DOHH2 (cell line): Measurements from ENCODE around the gene UPF1.

ENCODE experiments used
- H3F3A ChIP-seq: fragments of 200-600 bp; sonication (generic), shearing (Covaris generic); 2 replicates; pipeline ENCODE4 v1.6.0; 2016; ENCODE audit warnings: antibody characterized with exemption, mild to moderate bottlenecking; ENCODE audit not compliant: control insufficient read depth, insufficient read depth
- H3K27ac ChIP-seq: fragments of 200-600 bp; sonication (generic); 2 replicates; pipeline ENCODE4 v1.5.1; 2014; ENCODE audit warnings: low read depth, mild to moderate bottlenecking, low read length, moderate library complexity
- H3K27me3 ChIP-seq: fragments of 200-600 bp; sonication (generic); 2 replicates; pipeline ENCODE4 v1.6.1; 2014; ENCODE audit warnings: mild to moderate bottlenecking, low read length, mixed read lengths; ENCODE audit not compliant: control insufficient read depth
- H3K36me3 ChIP-seq: fragments of 200-600 bp; sonication (generic); 2 replicates; pipeline ENCODE4 v1.6.1; 2014; ENCODE audit warnings: mild to moderate bottlenecking, low read length, moderate library complexity, mixed read lengths; ENCODE audit not compliant: control insufficient read depth
- H3K4me1 ChIP-seq: fragments of 200-600 bp; sonication (generic); 2 replicates; pipeline ENCODE4 v1.6.1; 2014; ENCODE audit warnings: mild to moderate bottlenecking, low read length, mixed read lengths; ENCODE audit not compliant: control insufficient read depth
- H3K4me2 ChIP-seq: fragments of 200-600 bp; sonication (generic); 2 replicates; pipeline ENCODE4 v1.6.0; 2014; ENCODE audit warnings: mild to moderate bottlenecking, low read length, moderate library complexity
- H3K4me3 ChIP-seq: fragments of 200-600 bp; sonication (generic); 2 replicates; pipeline ENCODE4 v1.5.1; 2014; ENCODE audit warnings: mild to moderate bottlenecking, low read length, mixed read lengths
- H3K79me2 ChIP-seq: fragments of 200-600 bp; sonication (generic); 2 replicates; pipeline ENCODE4 v1.6.1; 2014; ENCODE audit warnings: mild to moderate bottlenecking, low read length, mixed read lengths; ENCODE audit not compliant: control insufficient read depth
- H3K9me2 ChIP-seq: fragments of 200-600 bp; sonication (generic); replicated peaks from 2 replicates; pipeline ENCODE4 v1.6.1; 2014; ENCODE audit warnings: mild to moderate bottlenecking, low read length, mixed read lengths; ENCODE audit not compliant: control insufficient read depth
- H3K9me3 ChIP-seq: fragments of 200-600 bp; sonication (generic); 2 replicates; pipeline ENCODE4 v1.6.1; 2014; ENCODE audit warnings: antibody characterized with exemption, low read length, mixed read lengths; ENCODE audit not compliant: control insufficient read depth, insufficient read depth
- H4K20me1 ChIP-seq: fragments of 200-600 bp; sonication (generic); 2 replicates; pipeline ENCODE4 v1.6.0; 2014; ENCODE audit warnings: low read depth, mild to moderate bottlenecking, antibody characterized with exemption, low read length, moderate library complexity; ENCODE audit not compliant: control insufficient read depth, insufficient read depth
- CTCF ChIP-seq: fragments of 200-600 bp; sonication (generic); IDR thresholded peaks from one replicate; pipeline ENCODE4 v1.5.1; 2014; ENCODE audit warnings: antibody characterized with exemption, mild to moderate bottlenecking, low read depth, low read length; ENCODE audit not compliant: poor library complexity, severe bottlenecking
- EZH2phosphoT487 ChIP-seq: fragments of 200-600 bp; sonication (generic); IDR thresholded peaks from 2 replicates; pipeline ENCODE4 v1.6.1; 2017; ENCODE audit warnings: borderline replicate concordance, mild to moderate bottlenecking, antibody characterized with exemption, low read length, moderate library complexity, mixed read lengths

The UPF1 gene

DNA sequence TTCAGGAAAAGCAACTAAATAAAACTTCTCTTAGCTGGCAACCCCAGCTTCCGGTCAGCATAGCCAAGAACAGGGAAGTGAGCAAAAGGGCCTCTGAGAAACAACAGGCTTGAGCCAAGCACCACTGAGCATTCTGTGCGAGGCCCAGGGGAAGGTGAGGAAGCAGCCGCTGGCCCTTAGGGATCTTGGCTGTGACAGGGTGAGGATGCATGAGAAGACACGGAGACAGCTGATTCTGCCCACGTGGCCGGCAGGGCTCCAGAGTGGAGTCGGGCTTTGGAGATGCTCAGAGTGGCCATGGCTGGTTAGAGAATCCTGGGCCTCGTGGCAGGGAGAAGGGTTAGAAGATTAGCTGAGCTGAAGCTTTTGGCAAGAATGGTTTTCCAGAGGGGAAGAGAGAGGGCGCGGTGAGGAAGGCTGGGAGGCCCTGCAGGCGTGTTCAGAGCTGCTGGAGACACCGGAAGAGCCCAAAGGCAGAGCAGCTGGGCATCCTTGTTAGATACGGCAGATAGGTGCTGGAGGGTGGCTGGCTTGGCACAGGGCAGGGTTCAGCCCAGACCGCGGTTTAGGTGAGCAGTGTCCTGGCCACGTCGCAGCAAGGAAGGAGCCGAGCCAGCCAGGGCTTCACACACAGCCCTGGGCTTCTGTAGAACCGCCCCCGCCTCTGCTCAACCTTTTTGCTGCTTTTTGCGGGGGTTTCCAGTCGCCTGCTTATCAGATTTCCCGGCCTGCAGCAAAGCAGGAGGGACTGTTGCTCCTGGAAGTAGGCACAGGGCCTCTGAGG is 17.3 kb downstream of the UPF1 start:
- Histone ChIP-seq H4K20me1 (peaks cover 44% of the 10 kb centered on the region; the same call in 1 of the 2 replicates), H3K27ac (no peak overlapping the region), H3K4me2 (no peak overlapping the region), H3K79me2 (peaks cover 91% of the 10 kb centered on the region), H3K9me2 (no peaks in the 10 kb centered on the region), H3K36me3 (peaks cover 92% of the 10 kb centered on the region), H3K9me3 (no peaks in the 10 kb centered on the region), H3K27me3 (no peaks in the 10 kb centered on the region), H3F3A (no peaks in the 10 kb centered on the region), H3K4me1 (peaks cover 21% of the 10 kb centered on the region), H3K4me3 (no peak overlapping the region)
- no peak for TF ChIP-seq EZH2phosphoT487
- no peak for TF ChIP-seq CTCF

GRCh38 chr19:18849838-18850400 is 18.2 kb downstream of the UPF1 start:
- Histone ChIP-seq H3K27me3 (no peaks in the 10 kb centered on the region), H3K9me2 (no peaks in the 10 kb centered on the region), H3K27ac (no peak overlapping the region), H4K20me1 (peaks cover 40% of the 10 kb centered on the region; the same call in 1 of the 2 replicates), H3K4me1 (peaks cover 21% of the 10 kb centered on the region), H3K4me3 (no peak overlapping the region), H3F3A (no peaks in the 10 kb centered on the region), H3K79me2 (peaks cover 82% of the 10 kb centered on the region), H3K4me2 (no peak overlapping the region), H3K9me3 (no peaks in the 10 kb centered on the region), H3K36me3 (peaks cover 95% of the 10 kb centered on the region)
- TF ChIP-seq EZH2phosphoT487 (no peak), CTCF (no peak)

DNA sequence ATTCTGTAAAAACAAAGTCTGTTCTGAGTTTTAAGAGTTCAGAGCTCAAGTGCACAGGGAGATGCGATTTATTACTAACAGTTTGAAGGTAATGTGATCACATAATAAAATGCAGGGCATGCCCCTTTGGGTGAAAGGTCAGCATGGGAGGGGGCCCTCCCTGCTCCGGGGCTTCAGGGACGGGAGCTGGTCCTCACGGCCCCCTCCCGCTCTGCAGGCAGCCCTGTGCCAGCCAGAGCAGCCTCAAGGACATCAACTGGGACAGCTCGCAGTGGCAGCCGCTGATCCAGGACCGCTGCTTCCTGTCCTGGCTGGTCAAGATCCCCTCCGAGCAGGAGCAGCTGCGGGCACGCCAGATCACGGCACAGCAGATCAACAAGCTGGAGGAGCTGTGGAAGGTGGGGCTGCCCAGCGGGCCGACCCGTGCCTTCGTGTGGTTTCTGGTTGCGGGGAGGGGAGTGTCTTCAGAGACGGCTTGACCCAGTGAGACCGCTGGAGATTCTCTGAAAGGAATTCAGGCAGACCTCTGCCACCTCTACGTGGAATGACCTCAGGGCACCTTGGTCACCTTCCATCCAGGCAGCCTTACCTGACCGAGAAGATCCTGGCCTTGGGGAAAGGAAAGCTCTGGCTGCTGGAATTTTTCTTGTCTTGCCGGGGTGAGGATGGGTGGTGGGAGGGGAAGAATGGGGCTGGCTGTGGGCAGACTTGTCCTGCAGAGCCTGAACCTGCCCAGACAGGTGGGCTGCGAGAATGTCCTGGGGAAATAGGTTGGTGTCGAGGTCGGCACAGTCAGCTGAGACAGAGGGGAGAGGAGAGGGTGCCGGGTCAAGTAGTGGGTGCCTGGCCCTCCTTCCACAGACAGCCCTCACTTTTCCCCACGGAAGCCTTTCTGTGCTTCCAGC is 19.0 kb downstream of the UPF1 start:
- no peak overlapping the region for H3K4me2 ChIP-seq
- H4K20me1 ChIP-seq, result peaks cover 33% of the 10 kb centered on the region; the same call in 1 of the 2 replicates
- H3K9me3 ChIP-seq, result no peaks in the 10 kb centered on the region
- no peak overlapping the region for H3K4me3 ChIP-seq
- no peaks in the 10 kb centered on the region for H3K9me2 ChIP-seq
- H3K27ac ChIP-seq, result no peak overlapping the region
- no peaks in the 10 kb centered on the region for H3K27me3 ChIP-seq
- no peaks in the 10 kb centered on the region for H3F3A ChIP-seq
- peaks cover 96% of the 10 kb centered on the region for H3K36me3 ChIP-seq
- peaks cover 78% of the 10 kb centered on the region for H3K79me2 ChIP-seq
- TF ChIP-seq CTCF (no peak), EZH2phosphoT487 (no peak)
- H3K4me1 ChIP-seq, result peaks cover 21% of the 10 kb centered on the region
